ENCODE results near the gene PCDHGB3.
"Not testable (repeated sequence)": the region's sequence is repeated elsewhere in the genome, so short reads cannot be mapped to it uniquely, and the experiment has no call there.

The PCDHGB3 gene

GRCh38 chr5:141359790-141360426 is 10.1 kb upstream of the PCDHGB3 start, which contains the start of gene PCDHGB2:
Gene PCDHGB2 (plus strand): TSS chr5:141359994. CDS start chr5:141360136, 142 bp downstream.
- DNase-seq: no peak

- no peak for DNase-seq
These were observed 9.4 kb upstream of the PCDHGB3 start for GRCh38 chr5:141360685-141361084.

GRCh38 chr5:141362719-141363118 is 7.3 kb upstream of the PCDHGB3 start:
- no peak for DNase-seq

GRCh38 chr5:141363952-141364660 is 5.9 kb upstream of the PCDHGB3 start, which contains the start of gene PCDHGA5:
Gene PCDHGA5 (plus strand): TSS chr5:141364162. CDS start chr5:141364331, 169 bp downstream.
- DNase-seq: no peak

- DNase-seq: no peak
These were observed 3.8 kb upstream of the PCDHGB3 start for GRCh38 chr5:141366016-141366896.

GRCh38 chr5:141371572-141372475 is 1.8 kb downstream of the PCDHGB3 start:
- DNase-seq: no peak

GRCh38 chr5:141373673-141374317 is 3.8 kb downstream of the PCDHGB3 start, which contains the start of gene PCDHGA6:
Gene PCDHGA6 (plus strand): TSS chr5:141373891. CDS start chr5:141374084, 193 bp downstream.
- DNase-seq: no peak

- DNase-seq: no peak
These were observed 4.6 kb downstream of the PCDHGB3 start for GRCh38 chr5:141374627-141375026.

GRCh38 chr5:141375444-141376155 is 5.6 kb downstream of the PCDHGB3 start:
- DNase-seq: not testable (repeated sequence)

- no peak for DNase-seq
These were observed 12.6 kb downstream of the PCDHGB3 start, which contains the start of gene PCDHGA7 for GRCh38 chr5:141382469-141383294. Gene PCDHGA7 (plus strand): TSS chr5:141382742. CDS start chr5:141382900, 158 bp downstream.

- no peak for DNase-seq
These were observed 13.3 kb downstream of the PCDHGB3 start for GRCh38 chr5:141383345-141383744.

- DNase-seq: no peak
These were observed 14.6 kb downstream of the PCDHGB3 start for GRCh38 chr5:141384471-141385267.

- not testable (repeated sequence) for DNase-seq
These were observed 17.7 kb downstream of the PCDHGB3 start, which contains the start of gene PCDHGB4 for GRCh38 chr5:141387557-141388311. Gene PCDHGB4 (plus strand): TSS chr5:141387698. CDS start chr5:141387885, 187 bp downstream.

- no peak for DNase-seq
These were observed 18.6 kb downstream of the PCDHGB3 start for GRCh38 chr5:141388661-141389060.

- no peak for DNase-seq
These were observed 19.4 kb downstream of the PCDHGB3 start for GRCh38 chr5:141389153-141390042.

- DNase-seq: no peak
These were observed 22.6 kb downstream of the PCDHGB3 start, which contains the start of gene PCDHGA8 for GRCh38 chr5:141392429-141393198. Gene PCDHGA8 (plus strand): TSS chr5:141392633. CDS start chr5:141392814, 181 bp downstream.
